CD4-positive, CD25-positive, alpha-beta regulatory T cell (primary cell): ENCODE results near the gene MOB3B. TPM values are rescaled to one million over a fixed set of nuclear protein-coding genes. Genes with fewer than 3 reads are reported as not detected.

ENCODE experiments used
- ATAC-seq, 2 donors: fragments of 150-1000 bp; cut with Tn5 transposase; one replicate each; pipeline ENCODE4 v1.10.0; 2021; ENCODE audit warnings: low read depth in 2 of 2, moderate number of reproducible peaks in 2 of 2, moderate library complexity in 1 of 2
- DNase-seq, 3 donors: peaks; one replicate each; pipeline versions ENCODE4 v3.0.0 to v3.0.0-alpha.2; 2012 to 2022; ENCODE audit warnings: mixed read lengths in 1 of 3
- H3K27ac ChIP-seq: one replicate; pipeline ENCODE4 v1.7.0; 2013; ENCODE audit warnings: mild to moderate bottlenecking, low read length; ENCODE audit not compliant: insufficient read depth, poor library complexity, severe bottlenecking
- H3K27me3 ChIP-seq: one replicate; pipeline ENCODE4 v1.7.0; 2013; ENCODE audit warnings: low read length; ENCODE audit not compliant: control insufficient read depth, insufficient read depth
- H3K36me3 ChIP-seq: one replicate; pipeline ENCODE4 v1.7.0; 2013; ENCODE audit warnings: mild to moderate bottlenecking, low read length, moderate library complexity; ENCODE audit not compliant: control insufficient read depth, insufficient read depth
- H3K4me1 ChIP-seq: 2 replicates; pipeline ENCODE4 v1.7.0; 2013; ENCODE audit warnings: mild to moderate bottlenecking, low read length; ENCODE audit not compliant: insufficient read depth, control insufficient read depth, poor library complexity, severe bottlenecking
- H3K4me3 ChIP-seq: one replicate; pipeline ENCODE4 v1.7.0; 2013; ENCODE audit warnings: low read depth, mild to moderate bottlenecking, low read length, moderate library complexity
- H3K9me3 ChIP-seq, 2 experiments: 1 replicate in 1 of 2; 2 replicates in 1 of 2; pipeline ENCODE4 v1.7.0; 2013; ENCODE audit warnings: low read length in 2 of 2, mild to moderate bottlenecking in 1 of 2, moderate library complexity in 1 of 2; ENCODE audit not compliant: control insufficient read depth in 2 of 2
- H3K27ac Mint-ChIP-seq, 3 donors: one replicate each; pipeline ENCODE4 v1.8.0; 2020 to 2022; ENCODE audit warnings: mild to moderate bottlenecking in 3 of 3, mixed read lengths in 3 of 3, moderate library complexity in 2 of 3
- H3K27me3 Mint-ChIP-seq: one replicate; pipeline ENCODE4 v1.8.0; 2022; ENCODE audit warnings: mild to moderate bottlenecking, mixed read lengths
- H3K36me3 Mint-ChIP-seq: one replicate; pipeline ENCODE4 v1.8.0; 2020; ENCODE audit warnings: mixed read lengths
- H3K4me1 Mint-ChIP-seq, 4 donors: one replicate each; pipeline ENCODE4 v1.8.0; 2020 to 2022; ENCODE audit warnings: mixed read lengths in 4 of 4, mild to moderate bottlenecking in 1 of 4
- H3K4me3 Mint-ChIP-seq, 4 donors: one replicate each; pipeline ENCODE4 v1.8.0; 2020 to 2022; ENCODE audit warnings: mild to moderate bottlenecking in 4 of 4, mixed read lengths in 4 of 4, moderate library complexity in 3 of 4
- H3K9me3 Mint-ChIP-seq, 7 donors: one replicate each; pipeline ENCODE4 v1.8.0; 2020 to 2022; ENCODE audit warnings: mixed read lengths in 7 of 7, mild to moderate bottlenecking in 3 of 7, moderate library complexity in 2 of 7
- polyA plus RNA-seq, 4 donors: library from polyadenylated mRNA; unstranded; fragments of 300-500 nt; fragmentation: Illumina TruSeq; gene quantifications; one replicate each; pipeline ENCODE4 v1.2.3, GENCODE V29; 2021
- total RNA-seq: library from RNA; stranded (reverse); gene quantifications from one replicate; pipeline ENCODE4 v1.2.3, GENCODE V29; 2022

The MOB3B gene
- total and polyA plus RNA-seq, 5 donors from 2014 or later = 0.02 to 0.12 (median 0.11) TPM; not detected in 2

- Mint-ChIP-seq H3K4me3 (no peak overlapping the region), H3K27ac (no peak overlapping the region), H3K4me1 (no peaks in the 10 kb centered on the region), H3K9me3 (no peaks in the 10 kb centered on the region), H3K36me3 (no peaks in the 10 kb centered on the region), H3K27me3 (no peaks in the 10 kb centered on the region)
- Histone ChIP-seq H3K9me3 (no peaks in the 10 kb centered on the region), H3K36me3 (no peaks in the 10 kb centered on the region), H3K27me3 (no peaks in the 10 kb centered on the region), H3K4me3 (no peak overlapping the region), H3K27ac (no peak overlapping the region), H3K4me1 (no peaks in the 10 kb centered on the region)
- peak in 2 of 3 donors; percentile 52 to 72 for DNase-seq
- ATAC-seq = peak; percentile 48
Measured at GRCh38 chr9:27333241-27334052, 196.2 kb downstream of the MOB3B start.

- DNase-seq = no peak
- Histone ChIP-seq H3K27me3 (no peaks in the 10 kb centered on the region), H3K9me3 (no peaks in the 10 kb centered on the region), H3K4me3 (no peak overlapping the region), H3K4me1 (no peaks in the 10 kb centered on the region), H3K27ac (no peak overlapping the region), H3K36me3 (no peaks in the 10 kb centered on the region)
- Mint-ChIP-seq H3K27ac (no peak overlapping the region), H3K4me3 (no peak overlapping the region), H3K9me3 (no peaks in the 10 kb centered on the region), H3K36me3 (no peaks in the 10 kb centered on the region), H3K4me1 (no peaks in the 10 kb centered on the region), H3K27me3 (no peaks in the 10 kb centered on the region)
- ATAC-seq = no peak
Measured at GRCh38 chr9:27331393-27331792, 198.2 kb downstream of the MOB3B start.

GRCh38 chr9:27329291-27329690, 200.3 kb downstream of the MOB3B start:
- Histone ChIP-seq H3K36me3 (no peaks in the 10 kb centered on the region), H3K4me3 (no peak overlapping the region), H3K4me1 (no peaks in the 10 kb centered on the region), H3K27me3 (no peaks in the 10 kb centered on the region), H3K9me3 (no peaks in the 10 kb centered on the region), H3K27ac (no peak overlapping the region)
- H3K27me3 Mint-ChIP-seq = no peaks in the 10 kb centered on the region
- no peaks in the 10 kb centered on the region for H3K4me1 Mint-ChIP-seq
- H3K36me3 Mint-ChIP-seq = no peaks in the 10 kb centered on the region
- no peak overlapping the region for H3K27ac Mint-ChIP-seq
- ATAC-seq = no peak
- H3K4me3 Mint-ChIP-seq = no peak overlapping the region
- no peaks in the 10 kb centered on the region for H3K9me3 Mint-ChIP-seq
- no peak for DNase-seq

GRCh38 chr9:27328483-27328882, 201.1 kb downstream of the MOB3B start:
- H3K9me3 ChIP-seq = no peaks in the 10 kb centered on the region
- H3K4me3 ChIP-seq = no peak overlapping the region
- no peaks in the 10 kb centered on the region for H3K4me1 ChIP-seq
- Mint-ChIP-seq H3K4me1 (no peaks in the 10 kb centered on the region), H3K36me3 (no peaks in the 10 kb centered on the region), H3K4me3 (no peak overlapping the region), H3K9me3 (no peaks in the 10 kb centered on the region), H3K27ac (no peak overlapping the region), H3K27me3 (no peaks in the 10 kb centered on the region)
- H3K27me3 ChIP-seq = no peaks in the 10 kb centered on the region
- no peak for ATAC-seq
- H3K36me3 ChIP-seq = no peaks in the 10 kb centered on the region
- no peak overlapping the region for H3K27ac ChIP-seq
- no peak for DNase-seq

GRCh38 chr9:27311184-27311583, 218.4 kb downstream of the MOB3B start:
- H3K4me3 ChIP-seq = no peak overlapping the region
- Mint-ChIP-seq H3K9me3 (no peaks in the 10 kb centered on the region), H3K4me3 (no peak overlapping the region), H3K27ac (no peak overlapping the region), H3K27me3 (peaks cover 5% of the 10 kb centered on the region), H3K4me1 (no peaks in the 10 kb centered on the region), H3K36me3 (no peaks in the 10 kb centered on the region)
- DNase-seq = no peak
- H3K4me1 ChIP-seq = no peaks in the 10 kb centered on the region
- no peaks in the 10 kb centered on the region for H3K27me3 ChIP-seq
- no peaks in the 10 kb centered on the region for H3K9me3 ChIP-seq
- H3K36me3 ChIP-seq = no peaks in the 10 kb centered on the region
- H3K27ac ChIP-seq = no peak overlapping the region
- ATAC-seq = no peak

- no peaks in the 10 kb centered on the region for H3K9me3 ChIP-seq
- no peaks in the 10 kb centered on the region for H3K27me3 ChIP-seq
- H3K4me3 Mint-ChIP-seq = no peak overlapping the region
- H3K4me1 Mint-ChIP-seq = no peaks in the 10 kb centered on the region
- no peak overlapping the region for H3K4me3 ChIP-seq
- H3K36me3 Mint-ChIP-seq = no peaks in the 10 kb centered on the region
- no peak for ATAC-seq
- DNase-seq = no peak
- H3K27me3 Mint-ChIP-seq = peaks cover 5% of the 10 kb centered on the region
- H3K9me3 Mint-ChIP-seq = no peaks in the 10 kb centered on the region
- no peaks in the 10 kb centered on the region for H3K36me3 ChIP-seq
- no peak overlapping the region for H3K27ac Mint-ChIP-seq
- no peak overlapping the region for H3K27ac ChIP-seq
- no peaks in the 10 kb centered on the region for H3K4me1 ChIP-seq
Measured at GRCh38 chr9:27310582-27310981, 219.0 kb downstream of the MOB3B start.

GRCh38 chr9:27308691-27309390, 220.8 kb downstream of the MOB3B start:
- Histone ChIP-seq H3K4me1 (no peaks in the 10 kb centered on the region), H3K4me3 (no peak overlapping the region), H3K27me3 (no peaks in the 10 kb centered on the region), H3K9me3 (no peaks in the 10 kb centered on the region), H3K36me3 (no peaks in the 10 kb centered on the region), H3K27ac (no peak overlapping the region)
- no peaks in the 10 kb centered on the region for H3K9me3 Mint-ChIP-seq
- H3K27ac Mint-ChIP-seq = no peak overlapping the region
- ATAC-seq (no peak), DNase-seq (no peak)
- no peak overlapping the region for H3K4me3 Mint-ChIP-seq
- H3K27me3 Mint-ChIP-seq = peaks cover 5% of the 10 kb centered on the region
- H3K36me3 Mint-ChIP-seq = no peaks in the 10 kb centered on the region
- H3K4me1 Mint-ChIP-seq = no peaks in the 10 kb centered on the region

GRCh38 chr9:27304521-27304920, 225.1 kb downstream of the MOB3B start:
- H3K27me3 Mint-ChIP-seq = peaks cover 11% of the 10 kb centered on the region
- no peaks in the 10 kb centered on the region for H3K36me3 ChIP-seq
- no peaks in the 10 kb centered on the region for H3K27me3 ChIP-seq
- no peaks in the 10 kb centered on the region for H3K36me3 Mint-ChIP-seq
- H3K4me1 ChIP-seq = no peaks in the 10 kb centered on the region
- no peak overlapping the region for H3K27ac ChIP-seq
- H3K4me1 Mint-ChIP-seq = no peaks in the 10 kb centered on the region
- H3K27ac Mint-ChIP-seq = no peak overlapping the region
- ATAC-seq (no peak), DNase-seq (no peak)
- no peaks in the 10 kb centered on the region for H3K9me3 ChIP-seq
- H3K4me3 Mint-ChIP-seq = no peak overlapping the region
- H3K9me3 Mint-ChIP-seq = peaks cover 0 to 3% (median 0%) of the 10 kb centered on the region in 7 donors
- no peak overlapping the region for H3K4me3 ChIP-seq
